ENCODE results near the gene MBNL1. TPM values are rescaled to one million over a fixed set of nuclear protein-coding genes. Genes with fewer than 3 reads are reported as not detected.

MBNL1 gene
- total RNA-seq, 6 experiments from 2014 or later: 49.9 to 89.6 (median 63.2) TPM

- intact Hi-C loops (cut with DNase I): no loop called here
- no peak overlapping the region for H3K4me3 ChIP-seq
- TF ChIP-seq CTCF (IDR thresholded peaks at IDR 0.05) (no peak), POLR2A (IDR thresholded peaks at IDR 0.05) (no peak)
- H3K36me3 ChIP-seq: no peaks in the 10 kb centered on the region
- peaks cover 0 to 9% (median 0%) of the 10 kb centered on the region in 4 donors for H3K4me1 ChIP-seq
- H3K27me3 ChIP-seq: no peaks in the 10 kb centered on the region
- H3K27ac ChIP-seq: no peak overlapping the region
- DNase-seq (no peak), ATAC-seq (no peak)
- WGBS (ENCODE audit: insufficient coverage, low coverage, low lambda C conversion rate, missing lambda C conversion rate): 78% methylated on average over 3 of the region's 3 CpGs
- H3K9me3 ChIP-seq: no peaks in the 10 kb centered on the region
Observed at GRCh38 chr3:152375546-152375945, 106.8 kb downstream of the MBNL1 start.

GRCh38 chr3:152376351-152377183, 107.8 kb downstream of the MBNL1 start:
- H3K9me3 ChIP-seq: no peaks in the 10 kb centered on the region
- ATAC-seq (peak; percentile 36 to 43 (median 38)), DNase-seq (no peak)
- 69% methylated on average over 8 of the region's 9 CpGs for WGBS (ENCODE audit: insufficient coverage, low coverage, low lambda C conversion rate, missing lambda C conversion rate)
- no peaks in the 10 kb centered on the region for H3K27me3 ChIP-seq
- TF ChIP-seq POLR2A (IDR thresholded peaks at IDR 0.05): no peak
- TF ChIP-seq CTCF (IDR thresholded peaks at IDR 0.05): no peak
- intact Hi-C loops (cut with DNase I): no loop called here
- no peak overlapping the region for H3K4me3 ChIP-seq
- no peaks in the 10 kb centered on the region for H3K36me3 ChIP-seq
- H3K4me1 ChIP-seq: peaks cover 0 to 18% (median 3%) of the 10 kb centered on the region in 4 donors
- H3K27ac ChIP-seq: no peak overlapping the region

GRCh38 chr3:152377184-152377570, 108.4 kb downstream of the MBNL1 start:
- Histone ChIP-seq H3K4me3 (no peak overlapping the region), H3K4me1 (peaks cover 0 to 20% (median 3%) of the 10 kb centered on the region in 4 donors), H3K27me3 (no peaks in the 10 kb centered on the region), H3K9me3 (no peaks in the 10 kb centered on the region), H3K27ac (no peak overlapping the region), H3K36me3 (no peaks in the 10 kb centered on the region)
- DNase-seq: no peak
- TF ChIP-seq POLR2A (IDR thresholded peaks at IDR 0.05): no peak
- TF ChIP-seq CTCF (IDR thresholded peaks at IDR 0.05): no peak
- intact Hi-C loops (cut with DNase I): no loop called here
- ATAC-seq: no peak
- WGBS (ENCODE audit: insufficient coverage, low coverage, low lambda C conversion rate, missing lambda C conversion rate): 77% methylated on average over 4 of the region's 4 CpGs

- ATAC-seq (no peak), DNase-seq (no peak)
- TF ChIP-seq CTCF (IDR thresholded peaks at IDR 0.05): no peak
- no peak for TF ChIP-seq POLR2A (IDR thresholded peaks at IDR 0.05)
- Histone ChIP-seq H3K27ac (no peak overlapping the region), H3K27me3 (no peaks in the 10 kb centered on the region), H3K36me3 (no peaks in the 10 kb centered on the region), H3K4me3 (no peak overlapping the region), H3K4me1 (peaks cover 0 to 36% (median 12%) of the 10 kb centered on the region in 4 donors), H3K9me3 (no peaks in the 10 kb centered on the region)
- 73% methylated on average over 4 of the region's 4 CpGs for WGBS (ENCODE audit: insufficient coverage, low coverage, low lambda C conversion rate, missing lambda C conversion rate)
- intact Hi-C loops (cut with DNase I): no loop called here
Observed at GRCh38 chr3:152379415-152380042, 110.8 kb downstream of the MBNL1 start.
